Thoracic aorta (tissue), 2 donors: ENCODE results near the gene CNTN4. TPM values are rescaled to one million over a fixed set of nuclear protein-coding genes. Genes with fewer than 3 reads are reported as not detected.
"Not testable (repeated sequence)": the region's sequence is repeated elsewhere in the genome, so short reads cannot be mapped to it uniquely, and the experiment has no call there.

ENCODE experiments used
- ATAC-seq: fragments of 150-250 bp; one replicate; pipeline ENCODE4 v1.8.0; 2017; ENCODE audit warnings: low read depth; ENCODE audit not compliant: insufficient number of reproducible peaks, low FRiP score
- DNase-seq: peaks from one replicate; pipeline ENCODE4 v3.0.0-alpha.2; 2020; ENCODE audit warnings: low spot score
- H3K27ac ChIP-seq, 2 donors: fragments of 200-600 bp; sonication (generic); 1 replicate in 1 of 2; 2 replicates in 1 of 2; pipeline ENCODE4 v1.5.1; 2016; ENCODE audit warnings: mild to moderate bottlenecking in 2 of 2, moderate library complexity in 2 of 2
- H3K27me3 ChIP-seq: fragments of 200-600 bp; sonication (generic); replicated peaks from 2 replicates; pipeline ENCODE4 v1.6.0; 2016; ENCODE audit warnings: mild to moderate bottlenecking; ENCODE audit not compliant: insufficient read depth
- H3K36me3 ChIP-seq: fragments of 200-600 bp; sonication (generic); one replicate; pipeline ENCODE4 v1.5.1; 2016
- H3K4me1 ChIP-seq, 2 donors: fragments of 200-600 bp; sonication (generic); 1 replicate in 1 of 2; 2 replicates in 1 of 2; pipeline versions ENCODE4 v1.5.1 to v1.6.0; 2016; ENCODE audit warnings: low read depth in 2 of 2, mild to moderate bottlenecking in 1 of 2; ENCODE audit not compliant: control insufficient read depth in 1 of 2
- H3K4me3 ChIP-seq: fragments of 200-600 bp; sonication (generic); 2 replicates; pipeline ENCODE4 v1.5.1; 2016; ENCODE audit warnings: mild to moderate bottlenecking
- H3K9me3 ChIP-seq: fragments of 200-600 bp; sonication (generic); 2 replicates; pipeline ENCODE4 v1.5.1; 2016
- CTCF ChIP-seq: fragments of 200-600 bp; sonication (generic); IDR thresholded peaks from one replicate; pipeline ENCODE4 v1.5.1; 2019; ENCODE audit warnings: antibody characterized with exemption
- total RNA-seq, 2 donors: library from RNA; depleted of rRNA; stranded (reverse); fragments of >200 nt; gene quantifications; one replicate each; pipeline versions ENCODE4 v1.1.0 to v1.2.3, GENCODE V29; 2016

The CNTN4 gene
- total RNA-seq, 2 donors from 2014 or later = 103 to 116 TPM

- Histone ChIP-seq H3K27me3 (no peaks in the 10 kb centered on the region), H3K4me1 (peaks cover 0 to 8% of the 10 kb centered on the region in 2 donors), H3K4me3 (no peak overlapping the region), H3K36me3 (no peaks in the 10 kb centered on the region), H3K9me3 (no peaks in the 10 kb centered on the region), H3K27ac (no peak overlapping the region)
- no peak for DNase-seq
- TF ChIP-seq CTCF = no peak
- ATAC-seq = no peak
These were observed 712.1 kb downstream of the CNTN4 start for GRCh38 chr3:2810723-2811122.

GRCh38 chr3:2819571-2819970 is 720.9 kb downstream of the CNTN4 start:
- no peak for TF ChIP-seq CTCF
- Histone ChIP-seq H3K36me3 (peaks cover 3% of the 10 kb centered on the region), H3K4me1 (no peaks in the 10 kb centered on the region), H3K9me3 (no peaks in the 10 kb centered on the region), H3K27ac (no peak overlapping the region), H3K4me3 (no peak overlapping the region), H3K27me3 (no peaks in the 10 kb centered on the region)
- ATAC-seq (no peak), DNase-seq (no peak)

- not testable (repeated sequence) for H3K27me3 ChIP-seq, ATAC-seq, H3K27ac ChIP-seq, H3K9me3 ChIP-seq, DNase-seq, H3K36me3 ChIP-seq, H3K4me1 ChIP-seq, H3K4me3 ChIP-seq
These were observed 722.3 kb downstream of the CNTN4 start for GRCh38 chr3:2820982-2821381.

GRCh38 chr3:2822611-2823010 is 723.9 kb downstream of the CNTN4 start:
- no peak for ATAC-seq
- Histone ChIP-seq H3K27me3 (no peaks in the 10 kb centered on the region), H3K4me1 (no peaks in the 10 kb centered on the region), H3K9me3 (no peaks in the 10 kb centered on the region), H3K4me3 (no peak overlapping the region), H3K27ac (no peak overlapping the region), H3K36me3 (peaks cover 3% of the 10 kb centered on the region)
- TF ChIP-seq CTCF = no peak
- no peak for DNase-seq

- Histone ChIP-seq H3K4me1 (no peaks in the 10 kb centered on the region), H3K27ac (no peak overlapping the region), H3K4me3 (no peak overlapping the region), H3K27me3 (no peaks in the 10 kb centered on the region), H3K36me3 (peaks cover 3% of the 10 kb centered on the region), H3K9me3 (no peaks in the 10 kb centered on the region)
- ATAC-seq (no peak), DNase-seq (no peak)
- no peak for TF ChIP-seq CTCF
These were observed 724.4 kb downstream of the CNTN4 start for GRCh38 chr3:2823031-2823430.

GRCh38 chr3:2823437-2824211 is 725.0 kb downstream of the CNTN4 start:
- Histone ChIP-seq H3K4me1 (no peaks in the 10 kb centered on the region), H3K36me3 (peaks cover 3% of the 10 kb centered on the region), H3K27ac (no peak overlapping the region), H3K4me3 (no peak overlapping the region), H3K27me3 (no peaks in the 10 kb centered on the region), H3K9me3 (no peaks in the 10 kb centered on the region)
- no peak for TF ChIP-seq CTCF
- DNase-seq (no peak), ATAC-seq (no peak)
